GM12873 (cell line): ENCODE data around the gene STOX2.

ENCODE experiments used
- CTCF ChIP-seq: IDR thresholded peaks from 2 replicates; pipeline ENCODE4 v1.5.1; 2012; ENCODE audit warnings: low read depth, mild to moderate bottlenecking, moderate library complexity, low read length, control low read depth; ENCODE audit not compliant: insufficient read depth; ENCODE audit errors: missing control alignments

The STOX2 gene

DNA sequence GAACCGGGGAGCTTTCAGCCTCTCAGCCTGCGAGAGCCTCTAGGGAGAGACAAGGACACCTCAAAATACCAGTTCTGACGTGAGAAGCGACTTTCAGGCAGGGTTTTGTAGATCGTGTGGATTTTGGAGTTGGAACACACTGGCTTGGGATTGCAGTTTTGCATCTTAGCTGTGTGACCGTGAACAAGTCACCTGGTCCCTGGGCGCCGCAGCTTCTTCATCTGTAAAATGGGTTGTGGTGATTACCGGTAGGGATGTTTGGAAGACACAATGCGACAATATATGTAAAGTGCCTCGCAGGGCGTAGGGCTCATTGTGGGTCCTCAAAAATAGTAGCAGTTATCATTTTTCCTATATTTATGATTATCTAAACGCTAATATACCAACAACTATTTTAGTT is 43.7 kb upstream of the STOX2 start:
- TF ChIP-seq CTCF = no peak

DNA sequence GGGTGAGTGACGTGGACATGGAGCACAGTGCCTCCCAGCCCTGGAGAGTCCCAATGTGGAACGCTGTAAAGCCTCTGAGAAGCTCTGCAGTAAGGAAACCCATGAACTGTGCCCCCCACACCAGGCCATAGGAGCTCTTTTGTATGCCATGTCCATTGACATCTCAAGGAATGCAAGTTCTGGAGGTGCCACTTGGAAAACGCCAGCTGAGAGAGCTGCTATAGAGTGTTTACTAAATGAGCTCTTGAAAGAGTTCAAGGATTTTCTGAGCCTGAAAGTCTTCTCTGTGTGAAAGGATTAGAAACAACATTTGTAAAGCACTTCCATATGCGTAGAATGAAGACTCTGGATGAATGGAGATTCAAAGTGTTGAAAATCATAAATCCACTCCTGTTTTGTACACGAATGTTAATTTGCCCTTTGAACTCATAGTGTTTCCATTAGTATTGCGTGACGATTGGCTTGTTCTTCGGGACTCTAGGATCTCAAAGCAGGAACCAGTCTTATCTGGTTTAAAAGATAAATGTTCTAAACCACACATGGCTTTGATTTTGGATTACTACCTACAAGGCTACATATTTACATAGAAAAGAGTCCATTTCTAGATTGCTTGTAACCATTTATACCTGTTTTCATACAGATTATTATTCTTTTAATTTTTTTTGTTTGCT is 41.8 kb upstream of the STOX2 start:
- TF ChIP-seq CTCF = no peak

GRCh38 chr4:183867247-183867646 is 37.9 kb upstream of the STOX2 start:
- TF ChIP-seq CTCF = no peak

DNA sequence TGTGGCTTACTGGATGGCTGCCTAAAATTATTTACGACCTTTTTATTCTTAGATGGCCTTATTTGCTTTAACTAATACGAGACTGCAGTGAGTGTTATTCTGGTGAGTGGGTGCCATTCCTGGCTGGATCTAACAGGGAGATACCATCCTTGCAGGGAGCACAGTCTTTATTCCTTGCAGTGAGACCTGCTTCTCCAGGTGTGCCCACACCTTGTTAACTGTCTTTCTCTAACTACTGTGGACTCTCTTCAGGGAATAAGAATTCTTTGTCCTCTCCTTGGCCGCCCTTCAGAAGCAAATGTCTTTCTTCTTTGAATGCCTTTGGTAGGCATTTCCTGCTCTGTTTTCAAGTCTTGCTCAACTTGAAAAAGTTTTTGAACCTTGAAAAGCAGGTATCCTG is 34.1 kb upstream of the STOX2 start:
- TF ChIP-seq CTCF = no peak

DNA sequence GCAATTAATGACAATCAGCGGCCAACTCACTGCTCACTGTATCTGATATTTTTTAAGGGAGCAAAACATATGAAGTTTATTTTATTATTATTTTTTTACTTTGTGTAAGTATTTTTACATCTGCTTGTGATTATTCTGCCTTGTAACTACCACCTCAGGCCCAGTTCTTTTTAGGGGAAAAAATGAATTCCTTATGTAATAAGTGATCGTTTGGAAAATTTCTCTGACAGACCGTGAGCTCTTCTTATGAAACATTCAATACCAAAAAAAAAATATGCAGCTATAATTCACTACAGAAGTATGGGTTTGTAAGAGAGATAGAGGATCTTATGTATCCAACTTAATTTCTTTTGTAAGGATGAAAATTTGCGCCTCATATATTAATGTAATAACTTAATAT is 33.5 kb upstream of the STOX2 start:
- no peak for TF ChIP-seq CTCF

GRCh38 chr4:183872531-183872930 is 32.6 kb upstream of the STOX2 start:
- TF ChIP-seq CTCF = no peak

GRCh38 chr4:183873409-183874185 is 31.5 kb upstream of the STOX2 start:
- TF ChIP-seq CTCF = no peak
